ENCODE results near the gene KCNE2.
"Not testable (repeated sequence)": the region's sequence is repeated elsewhere in the genome, so short reads cannot be mapped to it uniquely, and the experiment has no call there.

KCNE2 gene

GRCh38 chr21:34354836-34355235, 9.0 kb upstream of the KCNE2 start:
- no peak for DNase-seq

- no peak for DNase-seq
Measured at GRCh38 chr21:34355570-34355969, 8.2 kb upstream of the KCNE2 start.

- DNase-seq, result no peak
Measured at GRCh38 chr21:34357889-34358288, 5.9 kb upstream of the KCNE2 start.

- DNase-seq, result no peak
Measured at GRCh38 chr21:34358866-34359265, 4.9 kb upstream of the KCNE2 start.

GRCh38 chr21:34360488-34361241, 3.1 kb upstream of the KCNE2 start:
- no peak for DNase-seq

GRCh38 chr21:34362136-34362444, 1.7 kb upstream of the KCNE2 start:
- no peak for DNase-seq

GRCh38 chr21:34362670-34363069, 1.1 kb upstream of the KCNE2 start:
- no peak for DNase-seq

GRCh38 chr21:34364921-34365320, 1.1 kb downstream of the KCNE2 start:
- DNase-seq, result no peak

GRCh38 chr21:34365809-34366208, 2.0 kb downstream of the KCNE2 start:
- DNase-seq, result no peak

- DNase-seq, result peak; percentile 47
Measured at GRCh38 chr21:34367320-34367935, 3.6 kb downstream of the KCNE2 start.

- DNase-seq, result no peak
Measured at GRCh38 chr21:34369741-34370140, 5.9 kb downstream of the KCNE2 start.

GRCh38 chr21:34372321-34372720, 8.5 kb downstream of the KCNE2 start:
- DNase-seq, result no peak

GRCh38 chr21:34374462-34374861, 10.7 kb downstream of the KCNE2 start:
- DNase-seq, result not testable (repeated sequence)

- not testable (repeated sequence) for DNase-seq
Measured at GRCh38 chr21:34374940-34375618, 11.3 kb downstream of the KCNE2 start, which contains the start of gene SMIM11. Gene SMIM11 (plus strand): TSS chr21:34375507. CDS start chr21:34379505, 3,998 bp downstream.

- DNase-seq, result not testable (repeated sequence)
Measured at GRCh38 chr21:34375619-34375972, 11.8 kb downstream of the KCNE2 start.

GRCh38 chr21:34383138-34383537, 19.3 kb downstream of the KCNE2 start:
- not testable (repeated sequence) for DNase-seq

- not testable (repeated sequence) for DNase-seq
Measured at GRCh38 chr21:34383724-34384415, 20.1 kb downstream of the KCNE2 start.

- DNase-seq, result not testable (repeated sequence)
Measured at GRCh38 chr21:34400522-34400921, 36.7 kb downstream of the KCNE2 start.

- not testable (repeated sequence) for DNase-seq
Measured at GRCh38 chr21:34404742-34405141, 40.9 kb downstream of the KCNE2 start.

GRCh38 chr21:34405686-34406085, 41.9 kb downstream of the KCNE2 start:
- DNase-seq, result not testable (repeated sequence)

GRCh38 chr21:34406102-34406501, 42.3 kb downstream of the KCNE2 start:
- DNase-seq, result not testable (repeated sequence)

- DNase-seq, result not testable (repeated sequence)
Measured at GRCh38 chr21:34406676-34407075, 42.9 kb downstream of the KCNE2 start.

- not testable (repeated sequence) for DNase-seq
Measured at GRCh38 chr21:34407294-34407693, 43.5 kb downstream of the KCNE2 start.

Data from activated CD4-positive, alpha-beta T cell treated with anti-CD3 and anti-CD28 coated beads, Interleukin-2, Interleukin-6, amounts not matched to agents 100 ng/mL and 50 ng/mL, durations not matched to agents 16 hours and 8 hours (primary cell).